HAP-1 (cell line): Measurements from ENCODE around the gene ZNF503.
"Not testable (repeated sequence)": the region's sequence is repeated elsewhere in the genome, so short reads cannot be mapped to it uniquely, and the experiment has no call there.

Experiments used
- DNase-seq, 2 experiments: peaks; one replicate each; pipeline ENCODE4 v3.0.0-alpha.2; 2016 to 2020; ENCODE audit warnings: low spot score in 2 of 2
- H3K27me3 ChIP-seq: fragments of 250-450 bp; sonication (Bioruptor Pico); 2 replicates; pipeline ENCODE4 v1.5.1; 2020; ENCODE audit warnings: low read depth, mild to moderate bottlenecking, moderate library complexity
- H3K36me3 ChIP-seq: fragments of 250-450 bp; sonication (Bioruptor Pico); replicated peaks from 2 replicates; pipeline ENCODE4 v1.5.1; 2020; ENCODE audit warnings: mild to moderate bottlenecking
- H3K4me1 ChIP-seq: fragments of 250-450 bp; sonication (Bioruptor Pico); 2 replicates; pipeline ENCODE4 v1.5.1; 2020; ENCODE audit warnings: mild to moderate bottlenecking
- H3K4me3 ChIP-seq: fragments of 250-450 bp; sonication (Bioruptor Pico); 2 replicates; pipeline ENCODE4 v1.5.1; 2020; ENCODE audit warnings: mild to moderate bottlenecking, moderate library complexity
- H3K9me3 ChIP-seq: fragments of 250-450 bp; sonication (Bioruptor Pico); 2 replicates; pipeline ENCODE4 v1.5.1; 2020; ENCODE audit warnings: mild to moderate bottlenecking, moderate library complexity
- in situ Hi-C: fragments of 300-500 bp; cut with MboI; formaldehyde crosslinking; loops from 3 replicates; pipeline ENCODE4 v1.14.3; 2020; ENCODE audit warnings: low sequenced_read_pairs, inconsistent platforms, mixed read lengths

The ZNF503 gene

GRCh38 chr10:75379817-75380216 lies 21.7 kb downstream of the ZNF503 start:
- DNase-seq = no peak
- H3K36me3 ChIP-seq = no peaks in the 10 kb centered on the region
- peaks cover 6% of the 10 kb centered on the region for H3K4me1 ChIP-seq
- no peaks in the 10 kb centered on the region for H3K9me3 ChIP-seq
- H3K4me3 ChIP-seq = no peak overlapping the region
- peaks cover 42% of the 10 kb centered on the region for H3K27me3 ChIP-seq
- in situ Hi-C loops = loop anchor here (25.0 kb wide), 1 partner anchor 657 kb away; no protein-coding TSS in a partner anchor

GRCh38 chr10:75379212-75379724 lies 22.3 kb downstream of the ZNF503 start:
- no peaks in the 10 kb centered on the region for H3K36me3 ChIP-seq
- no peaks in the 10 kb centered on the region for H3K9me3 ChIP-seq
- peak; percentile 61 to 85 for DNase-seq
- H3K27me3 ChIP-seq = peaks cover 42% of the 10 kb centered on the region
- H3K4me1 ChIP-seq = peaks cover 6% of the 10 kb centered on the region
- no peak overlapping the region for H3K4me3 ChIP-seq
- in situ Hi-C loops = loop anchor here (25.0 kb wide), 1 partner anchor 658 kb away; no protein-coding TSS in a partner anchor

GRCh38 chr10:75378379-75378778 lies 23.2 kb downstream of the ZNF503 start:
- in situ Hi-C loops = loop anchor here (25.0 kb wide), 1 partner anchor 659 kb away; no protein-coding TSS in a partner anchor
- Histone ChIP-seq H3K36me3 (no peaks in the 10 kb centered on the region), H3K27me3 (peaks cover 47% of the 10 kb centered on the region), H3K4me1 (peaks cover 6% of the 10 kb centered on the region), H3K4me3 (no peak overlapping the region), H3K9me3 (no peaks in the 10 kb centered on the region)
- no peak for DNase-seq

GRCh38 chr10:75377869-75378268 lies 23.7 kb downstream of the ZNF503 start:
- Histone ChIP-seq H3K27me3 (peaks cover 52% of the 10 kb centered on the region), H3K36me3 (no peaks in the 10 kb centered on the region), H3K9me3 (no peaks in the 10 kb centered on the region), H3K4me1 (peaks cover 6% of the 10 kb centered on the region), H3K4me3 (no peak overlapping the region)
- DNase-seq = no peak
- in situ Hi-C loops = loop anchor here (25.0 kb wide), 1 partner anchor 659 kb away; no protein-coding TSS in a partner anchor

GRCh38 chr10:75375838-75376237 lies 25.7 kb downstream of the ZNF503 start:
- in situ Hi-C loops = loop anchor here (25.0 kb wide), 1 partner anchor 661 kb away; no protein-coding TSS in a partner anchor
- peaks cover 49% of the 10 kb centered on the region for H3K27me3 ChIP-seq
- H3K4me1 ChIP-seq = peaks cover 6% of the 10 kb centered on the region
- no peak for DNase-seq
- no peaks in the 10 kb centered on the region for H3K9me3 ChIP-seq
- H3K36me3 ChIP-seq = no peaks in the 10 kb centered on the region
- H3K4me3 ChIP-seq = no peak overlapping the region

- H3K4me1 ChIP-seq = no peaks in the 10 kb centered on the region
- no peaks in the 10 kb centered on the region for H3K9me3 ChIP-seq
- in situ Hi-C loops = no loop called here
- H3K4me3 ChIP-seq = no peak overlapping the region
- no peaks in the 10 kb centered on the region for H3K36me3 ChIP-seq
- peaks cover 34% of the 10 kb centered on the region for H3K27me3 ChIP-seq
- no peak for DNase-seq
These were observed 30.6 kb downstream of the ZNF503 start for GRCh38 chr10:75371010-75371409.

GRCh38 chr10:75369838-75370237 lies 31.7 kb downstream of the ZNF503 start:
- H3K4me3 ChIP-seq, DNase-seq, H3K4me1 ChIP-seq, H3K9me3 ChIP-seq, in situ Hi-C loops, H3K36me3 ChIP-seq: not testable (repeated sequence)
- peaks cover 33% of the 10 kb centered on the region for H3K27me3 ChIP-seq

- in situ Hi-C loops = no loop called here
- no peak for DNase-seq
- Histone ChIP-seq H3K4me3 (no peak overlapping the region), H3K36me3 (no peaks in the 10 kb centered on the region), H3K4me1 (no peaks in the 10 kb centered on the region), H3K27me3 (peaks cover 25% of the 10 kb centered on the region), H3K9me3 (no peaks in the 10 kb centered on the region)
These were observed 33.7 kb downstream of the ZNF503 start for GRCh38 chr10:75367901-75368300.

- in situ Hi-C loops = no loop called here
- Histone ChIP-seq H3K4me3 (no peak overlapping the region), H3K36me3 (no peaks in the 10 kb centered on the region), H3K9me3 (no peaks in the 10 kb centered on the region), H3K27me3 (peaks cover 23% of the 10 kb centered on the region; the same call in 1 of the 2 replicates), H3K4me1 (no peaks in the 10 kb centered on the region)
- no peak for DNase-seq
These were observed 34.5 kb downstream of the ZNF503 start for GRCh38 chr10:75367021-75367487.

- H3K4me3 ChIP-seq = no peak overlapping the region
- in situ Hi-C loops = no loop called here
- peaks cover 15% of the 10 kb centered on the region; the same call in 1 of the 2 replicates for H3K27me3 ChIP-seq
- no peaks in the 10 kb centered on the region for H3K9me3 ChIP-seq
- no peak for DNase-seq
- H3K36me3 ChIP-seq = no peaks in the 10 kb centered on the region
- no peaks in the 10 kb centered on the region for H3K4me1 ChIP-seq
These were observed 38.1 kb downstream of the ZNF503 start for GRCh38 chr10:75363431-75363830.

GRCh38 chr10:75359876-75360275 lies 41.7 kb downstream of the ZNF503 start:
- H3K4me3 ChIP-seq, DNase-seq, H3K9me3 ChIP-seq, in situ Hi-C loops, H3K27me3 ChIP-seq, H3K4me1 ChIP-seq, H3K36me3 ChIP-seq: not testable (repeated sequence)

- Histone ChIP-seq H3K27me3 (no peaks in the 10 kb centered on the region; the same call in 1 of the 2 replicates), H3K36me3 (no peaks in the 10 kb centered on the region), H3K4me3 (no peak overlapping the region), H3K9me3 (no peaks in the 10 kb centered on the region), H3K4me1 (no peaks in the 10 kb centered on the region)
- in situ Hi-C loops = no loop called here
- DNase-seq = no peak
These were observed 42.6 kb downstream of the ZNF503 start for GRCh38 chr10:75358835-75359421.

- DNase-seq = no peak
- H3K4me1 ChIP-seq = no peaks in the 10 kb centered on the region
- in situ Hi-C loops = no loop called here
- H3K36me3 ChIP-seq = no peaks in the 10 kb centered on the region
- H3K9me3 ChIP-seq = no peaks in the 10 kb centered on the region
- H3K27me3 ChIP-seq = no peaks in the 10 kb centered on the region; the same call in 1 of the 2 replicates
- H3K4me3 ChIP-seq = no peak overlapping the region
These were observed 43.4 kb downstream of the ZNF503 start for GRCh38 chr10:75358132-75358531.

- in situ Hi-C loops = no loop called here
- DNase-seq = no peak
These were observed 44.1 kb downstream of the ZNF503 start for GRCh38 chr10:75357500-75357899.

More at GRCh38 chr10:75357500-75357899, 44.1 kb downstream of the ZNF503 start:
- Histone ChIP-seq H3K4me1 (no peaks in the 10 kb centered on the region), H3K36me3 (no peaks in the 10 kb centered on the region), H3K9me3 (no peaks in the 10 kb centered on the region), H3K27me3 (no peaks in the 10 kb centered on the region; the same call in 1 of the 2 replicates), H3K4me3 (no peak overlapping the region)
